ENCODE data around the gene SEMA3B. TPM values are rescaled to one million over a fixed set of nuclear protein-coding genes. Genes with fewer than 3 reads are reported as not detected.

SEMA3B gene
- total RNA-seq, 4 donors from 2014 or later = 59.5 to 423 (median 122) TPM

DNA sequence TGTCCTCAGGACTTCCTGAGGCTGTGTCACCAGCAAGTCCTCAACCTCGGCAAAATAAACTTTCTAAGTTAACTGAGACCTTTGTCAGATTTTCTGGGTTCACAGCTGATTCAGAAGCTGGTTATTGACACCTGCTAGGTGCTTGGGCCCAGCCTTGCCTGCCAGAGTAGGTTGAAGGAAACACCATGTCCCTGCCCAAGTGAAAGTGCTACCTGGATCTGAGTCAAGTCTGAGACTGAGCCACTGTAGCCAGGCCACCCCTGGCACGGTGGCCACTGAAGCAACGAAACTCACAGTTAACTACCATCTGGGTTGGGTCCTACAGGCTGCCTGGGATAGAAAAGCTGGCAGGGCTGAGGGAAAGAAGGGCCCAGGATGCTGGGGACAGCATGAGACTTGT lies 45.4 kb downstream of the SEMA3B start:
- no peaks in the 10 kb centered on the region for H3K27me3 ChIP-seq
- no peak overlapping the region for H3K27ac ChIP-seq
- no peak for DNase-seq
- no peak overlapping the region for H3K4me3 ChIP-seq
- WGBS, 2 donors (ENCODE audit: low coverage in 1 of 2) = 73% methylated on average over 3 of the region's 3 CpGs; no CpG with 5 or more reads in 1 of the 2 donors
- in situ Hi-C loops (cut with MboI; ENCODE audit: low pct_ligation_motif_present in 1 of 4, low pct_unique_long_range_greater_than_20kb in 1 of 4, low sequenced_read_pairs in 3 of 4) = no loop called here
- no peaks in the 10 kb centered on the region for H3K9me3 ChIP-seq
- peaks cover 24 to 33% (median 32%) of the 10 kb centered on the region in 4 donors for H3K4me1 ChIP-seq
- intact Hi-C loops (cut with DNase I; ENCODE audit: low total_unique reads) = no loop called here
- TF ChIP-seq POLR2A (IDR thresholded peaks at IDR 0.05) = no peak
- no peaks in the 10 kb centered on the region for H3K36me3 ChIP-seq

DNA sequence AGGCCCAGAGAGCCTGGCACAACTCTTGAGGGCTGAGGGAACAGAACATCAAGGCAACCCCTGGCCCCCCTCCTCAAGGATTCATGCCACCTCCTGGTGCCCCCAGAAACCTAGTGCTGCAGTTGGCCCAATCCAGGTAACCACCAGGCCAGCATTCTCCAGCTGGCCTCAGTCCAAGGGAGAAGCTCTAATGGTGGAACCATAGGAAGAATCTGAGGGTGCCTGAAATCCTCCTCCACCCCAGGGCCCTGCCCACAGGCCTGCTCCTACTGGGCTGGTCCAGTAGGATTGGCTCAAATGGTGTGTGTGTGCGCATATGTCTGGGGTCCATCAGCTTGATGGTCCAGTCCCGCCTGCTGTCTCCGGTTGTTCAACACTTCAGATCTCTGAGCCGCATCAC lies 45.9 kb downstream of the SEMA3B start:
- Histone ChIP-seq H3K4me3 (no peak overlapping the region), H3K27ac (no peak overlapping the region), H3K27me3 (no peaks in the 10 kb centered on the region), H3K36me3 (no peaks in the 10 kb centered on the region), H3K9me3 (no peaks in the 10 kb centered on the region), H3K4me1 (peaks cover 25 to 37% (median 37%) of the 10 kb centered on the region in 4 donors)
- DNase-seq = no peak
- TF ChIP-seq EP300 (IDR thresholded peaks at IDR 0.05; ENCODE audit: low read depth) (no peak), POLR2A (IDR thresholded peaks at IDR 0.05) (no peak), POLR2AphosphoS5 (IDR thresholded peaks at IDR 0.05) (no peak)
- TF ChIP-seq, protein P1, sequence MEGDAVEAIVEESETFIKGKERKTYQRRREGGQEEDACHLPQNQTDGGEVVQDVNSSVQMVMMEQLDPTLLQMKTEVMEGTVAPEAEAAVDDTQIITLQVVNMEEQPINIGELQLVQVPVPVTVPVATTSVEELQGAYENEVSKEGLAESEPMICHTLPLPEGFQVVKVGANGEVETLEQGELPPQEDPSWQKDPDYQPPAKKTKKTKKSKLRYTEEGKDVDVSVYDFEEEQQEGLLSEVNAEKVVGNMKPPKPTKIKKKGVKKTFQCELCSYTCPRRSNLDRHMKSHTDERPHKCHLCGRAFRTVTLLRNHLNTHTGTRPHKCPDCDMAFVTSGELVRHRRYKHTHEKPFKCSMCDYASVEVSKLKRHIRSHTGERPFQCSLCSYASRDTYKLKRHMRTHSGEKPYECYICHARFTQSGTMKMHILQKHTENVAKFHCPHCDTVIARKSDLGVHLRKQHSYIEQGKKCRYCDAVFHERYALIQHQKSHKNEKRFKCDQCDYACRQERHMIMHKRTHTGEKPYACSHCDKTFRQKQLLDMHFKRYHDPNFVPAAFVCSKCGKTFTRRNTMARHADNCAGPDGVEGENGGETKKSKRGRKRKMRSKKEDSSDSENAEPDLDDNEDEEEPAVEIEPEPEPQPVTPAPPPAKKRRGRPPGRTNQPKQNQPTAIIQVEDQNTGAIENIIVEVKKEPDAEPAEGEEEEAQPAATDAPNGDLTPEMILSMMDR (IDR thresholded peaks at IDR 0.05) = no peak
- WGBS, 2 donors (ENCODE audit: low coverage in 1 of 2) = 100% methylated on average over 4 of the region's 4 CpGs; no CpG with 5 or more reads in 1 of the 2 donors
- intact Hi-C loops (cut with DNase I; ENCODE audit: low total_unique reads) = no loop called here
- in situ Hi-C loops (cut with MboI; ENCODE audit: low pct_ligation_motif_present in 1 of 4, low pct_unique_long_range_greater_than_20kb in 1 of 4, low sequenced_read_pairs in 3 of 4) = no loop called here

- Histone ChIP-seq H3K27ac (peak overlapping the region; percentile 81 to 89 (median 85)), H3K36me3 (no peaks in the 10 kb centered on the region), H3K27me3 (no peaks in the 10 kb centered on the region), H3K4me1 (peaks cover 31 to 47% (median 44%) of the 10 kb centered on the region in 4 donors), H3K9me3 (no peaks in the 10 kb centered on the region), H3K4me3 (no peak overlapping the region)
- peak; percentile 91 for DNase-seq
- in situ Hi-C loops (cut with MboI; ENCODE audit: low pct_ligation_motif_present in 1 of 4, low pct_unique_long_range_greater_than_20kb in 1 of 4, low sequenced_read_pairs in 3 of 4) = no loop called here
- TF ChIP-seq EP300 (IDR thresholded peaks at IDR 0.05; ENCODE audit: low read depth) = no peak
- TF ChIP-seq POLR2A (IDR thresholded peaks at IDR 0.05) = peak; percentile 85
- TF ChIP-seq, protein P1 (IDR thresholded peaks at IDR 0.05) = no peak
- peak; percentile 65 to 87 (median 83) for TF ChIP-seq POLR2AphosphoS5 (IDR thresholded peaks at IDR 0.05)
- WGBS, 2 donors (ENCODE audit: low coverage in 1 of 2) = 30% methylated on average over 9 of the region's 9 CpGs; no CpG with 5 or more reads in 1 of the 2 donors
- intact Hi-C loops (cut with DNase I; ENCODE audit: low total_unique reads) = no loop called here
Measured at GRCh38 chr3:50316657-50317242, 47.8 kb downstream of the SEMA3B start.

- H3K27me3 ChIP-seq = no peaks in the 10 kb centered on the region
- H3K36me3 ChIP-seq = no peaks in the 10 kb centered on the region
- intact Hi-C loops (cut with DNase I; ENCODE audit: low total_unique reads) (no loop called here), in situ Hi-C loops (cut with MboI; ENCODE audit: low pct_ligation_motif_present in 1 of 4, low pct_unique_long_range_greater_than_20kb in 1 of 4, low sequenced_read_pairs in 3 of 4) (no loop called here)
- TF ChIP-seq, protein P1 (IDR thresholded peaks at IDR 0.05) = no peak
- TF ChIP-seq POLR2A (IDR thresholded peaks at IDR 0.05) (no peak), EP300 (IDR thresholded peaks at IDR 0.05; ENCODE audit: low read depth) (no peak), POLR2AphosphoS5 (IDR thresholded peaks at IDR 0.05) (no peak)
- peak; percentile 72 for DNase-seq
- no peak overlapping the region for H3K4me3 ChIP-seq
- peak overlapping the region; percentile 81 to 89 (median 85) for H3K27ac ChIP-seq
- no peaks in the 10 kb centered on the region for H3K9me3 ChIP-seq
- peaks cover 35 to 53% (median 49%) of the 10 kb centered on the region in 4 donors for H3K4me1 ChIP-seq
- 49 to 69% methylated on average over 3 to 6 of the region's 6 CpGs for WGBS, 2 donors (ENCODE audit: low coverage in 1 of 2)
Measured at GRCh38 chr3:50317300-50317699, 48.4 kb downstream of the SEMA3B start.
